NCI-H226 (cell line): ENCODE measurements around the gene PPP1R17.

Source experiments
- DNase-seq: peaks from one replicate; pipeline ENCODE4 v3.0.0-alpha.2; 2015

PPP1R17 gene

GRCh38 chr7:31687024-31687748 lies at the start of gene PPP1R17:
Gene PPP1R17 (plus strand): TSS chr7:31687215. CDS start chr7:31692442, 5,227 bp downstream.
- no peak for DNase-seq

GRCh38 chr7:31640381-31640780 lies 46.6 kb upstream of the PPP1R17 start:
- DNase-seq: no peak

- no peak for DNase-seq
Measured at GRCh38 chr7:31642681-31643115, 44.3 kb upstream of the PPP1R17 start.

GRCh38 chr7:31646942-31647341 lies 40.1 kb upstream of the PPP1R17 start:
- DNase-seq: no peak

- no peak for DNase-seq
Measured at GRCh38 chr7:31647511-31647910, 39.5 kb upstream of the PPP1R17 start.

- no peak for DNase-seq
Measured at GRCh38 chr7:31648288-31648687, 38.7 kb upstream of the PPP1R17 start.

- DNase-seq: no peak
Measured at GRCh38 chr7:31648880-31649279, 38.1 kb upstream of the PPP1R17 start.

GRCh38 chr7:31651234-31652062 lies 35.6 kb upstream of the PPP1R17 start:
- DNase-seq: no peak

GRCh38 chr7:31652063-31652326 lies 35.0 kb upstream of the PPP1R17 start:
- no peak for DNase-seq

GRCh38 chr7:31663072-31663471 lies 23.9 kb upstream of the PPP1R17 start:
- DNase-seq: no peak

- DNase-seq: no peak
Measured at GRCh38 chr7:31664890-31665289, 22.1 kb upstream of the PPP1R17 start.

- no peak for DNase-seq
Measured at GRCh38 chr7:31665546-31665945, 21.5 kb upstream of the PPP1R17 start.

- no peak for DNase-seq
Measured at GRCh38 chr7:31669461-31669860, 17.6 kb upstream of the PPP1R17 start.

GRCh38 chr7:31679574-31680305 lies 7.3 kb upstream of the PPP1R17 start:
- no peak for DNase-seq

- no peak for DNase-seq
Measured at GRCh38 chr7:31683445-31684225, 3.4 kb upstream of the PPP1R17 start.

GRCh38 chr7:31688372-31688771 lies 1.4 kb downstream of the PPP1R17 start:
- no peak for DNase-seq

GRCh38 chr7:31688996-31689395 lies 2.0 kb downstream of the PPP1R17 start:
- no peak for DNase-seq

GRCh38 chr7:31690935-31691334 lies 3.9 kb downstream of the PPP1R17 start:
- DNase-seq: no peak

GRCh38 chr7:31692451-31692850 lies 5.4 kb downstream of the PPP1R17 start:
- DNase-seq: no peak

GRCh38 chr7:31692871-31693270 lies 5.9 kb downstream of the PPP1R17 start:
- DNase-seq: no peak

GRCh38 chr7:31695859-31696614 lies 9.0 kb downstream of the PPP1R17 start:
- DNase-seq: no peak

GRCh38 chr7:31699050-31699449 lies 12.0 kb downstream of the PPP1R17 start:
- DNase-seq: no peak
